T-helper 1 cell (primary cell): Measurements from ENCODE around the gene PLBD1.

ENCODE experiments used
- DNase-seq, 5 donors: peaks; one replicate each; pipeline ENCODE4 v3.0.0-alpha.2; 2012 to 2020

The PLBD1 gene

DNA sequence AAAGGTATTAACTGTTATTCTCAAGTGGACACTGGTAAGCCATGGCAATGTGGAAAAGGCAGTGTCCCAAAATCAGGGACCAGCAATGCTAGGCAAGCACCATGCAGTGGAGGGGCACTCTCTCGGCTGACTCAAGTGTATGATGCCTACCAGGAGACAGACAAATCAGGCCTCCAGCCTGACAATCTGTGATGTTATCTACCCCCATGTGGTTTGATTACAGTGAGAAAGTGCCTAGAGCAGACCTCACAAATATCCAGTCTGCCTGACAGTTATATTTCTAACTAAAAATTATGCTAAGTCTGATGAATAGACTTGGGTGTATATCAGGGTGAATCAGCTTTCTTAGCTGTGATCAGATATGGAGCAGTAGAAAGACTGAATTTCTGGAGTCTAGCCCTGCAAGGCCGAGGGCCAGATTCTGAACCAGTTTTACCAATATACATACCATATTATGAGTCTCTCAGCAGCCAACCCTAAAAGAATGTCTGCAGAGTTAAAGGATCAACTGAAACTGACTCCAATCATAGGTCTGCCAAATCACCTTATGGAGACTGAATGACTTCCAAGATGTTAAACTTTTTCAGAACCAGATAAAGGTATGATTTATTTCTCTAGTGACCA lies 3.2 kb downstream of the PLBD1 start:
- no peak for DNase-seq

GRCh38 chr12:14563046-14563445 lies 4.6 kb downstream of the PLBD1 start:
- DNase-seq, result no peak

DNA sequence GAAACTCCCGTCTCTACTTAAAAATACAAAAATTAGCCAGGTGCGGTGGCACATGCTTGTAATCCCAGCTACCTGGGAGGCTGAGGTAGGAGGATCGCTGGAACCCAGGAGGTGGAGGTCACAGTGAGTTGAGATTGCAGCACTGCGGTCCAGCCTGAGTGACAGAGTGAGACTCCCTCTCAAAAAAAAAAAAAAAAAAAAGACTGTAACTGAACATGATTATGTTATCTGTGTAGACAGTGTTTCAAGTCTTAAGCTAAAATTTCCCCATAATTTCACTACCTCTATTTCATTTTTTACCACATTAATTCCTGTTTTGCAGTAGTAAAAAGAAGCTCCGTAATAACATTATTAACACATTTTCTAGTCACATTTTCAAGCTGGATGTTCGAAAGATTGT lies 5.4 kb downstream of the PLBD1 start:
- no peak for DNase-seq

GRCh38 chr12:14561677-14562238 lies 5.9 kb downstream of the PLBD1 start:
- no peak for DNase-seq

GRCh38 chr12:14560904-14561574 lies 6.6 kb downstream of the PLBD1 start:
- DNase-seq, result no peak

DNA sequence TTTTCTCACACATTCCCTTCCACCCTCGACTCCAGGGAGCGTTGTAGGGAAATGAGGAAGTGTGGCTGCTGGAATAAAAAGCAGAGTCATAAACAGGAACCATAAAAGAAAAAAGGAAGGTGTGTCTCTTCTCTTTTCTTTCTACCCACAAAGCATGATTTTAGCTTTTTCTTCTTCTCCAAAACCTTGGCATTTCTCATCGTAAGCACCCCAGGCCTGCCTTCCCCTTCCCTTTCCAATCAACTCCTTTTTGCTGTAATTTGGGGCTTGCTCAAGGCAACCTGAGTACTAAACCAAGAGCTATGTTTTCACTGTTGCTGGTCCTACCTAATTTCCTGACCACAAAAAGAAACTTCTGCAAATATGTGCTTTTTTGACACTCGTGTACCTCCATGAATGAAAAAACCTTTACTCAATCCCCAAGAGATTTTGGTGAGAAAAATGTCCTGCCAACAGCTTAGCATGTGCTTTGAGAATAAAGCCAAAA lies 9.2 kb downstream of the PLBD1 start:
- no peak for DNase-seq

DNA sequence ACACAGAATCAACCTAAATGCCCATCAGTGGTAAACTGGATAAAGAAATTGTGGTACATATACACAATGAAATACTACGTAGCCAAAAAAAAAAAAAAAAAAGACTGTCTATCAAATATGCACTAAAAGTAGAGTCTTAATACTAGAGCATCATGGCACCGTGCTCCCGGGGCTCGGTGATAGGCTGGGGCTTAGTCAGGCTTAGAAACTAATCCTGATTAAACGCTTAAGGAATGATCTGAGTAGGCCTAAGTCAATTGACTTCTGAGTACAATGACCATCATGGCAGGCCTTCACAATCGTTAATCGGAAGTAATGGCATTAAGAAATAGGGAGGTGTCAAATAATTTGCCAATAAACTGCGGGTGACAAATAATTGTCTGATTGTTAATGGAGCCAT lies 9.7 kb downstream of the PLBD1 start:
- no peak for DNase-seq

DNA sequence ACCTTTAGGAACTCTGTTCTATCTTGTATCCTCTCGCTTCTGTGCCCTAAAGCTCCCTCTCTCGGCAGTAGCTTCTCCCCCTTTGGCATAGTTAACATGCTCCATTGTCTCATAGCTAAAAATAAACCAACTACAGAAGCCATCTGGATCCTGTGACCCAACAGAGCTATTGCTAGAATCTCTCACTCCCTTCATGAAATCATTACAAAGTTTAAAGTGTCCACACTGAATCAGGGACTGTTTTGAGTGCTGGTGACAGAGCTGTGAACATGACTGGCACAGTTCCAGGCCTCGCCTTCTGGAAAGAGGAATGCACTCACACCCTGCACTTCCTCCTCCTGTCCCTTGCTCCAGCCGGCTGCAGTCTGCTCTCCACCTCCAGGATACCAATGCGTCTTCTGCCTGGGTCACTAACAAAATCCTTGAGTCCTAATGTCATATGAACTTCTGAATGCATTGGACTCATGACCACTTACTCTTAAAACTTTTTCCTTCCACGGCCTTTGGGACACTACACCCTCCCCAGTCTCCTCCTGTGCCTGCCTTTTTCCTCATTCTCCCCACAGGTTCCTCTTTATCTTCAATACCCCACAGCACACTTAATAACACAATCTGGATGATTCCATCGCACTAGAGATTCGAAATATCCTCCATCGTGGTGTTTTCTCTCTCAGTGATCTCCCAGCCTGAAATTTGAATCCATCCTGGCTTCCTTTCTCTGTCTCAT lies 13.2 kb downstream of the PLBD1 start:
- DNase-seq, result no peak

DNA sequence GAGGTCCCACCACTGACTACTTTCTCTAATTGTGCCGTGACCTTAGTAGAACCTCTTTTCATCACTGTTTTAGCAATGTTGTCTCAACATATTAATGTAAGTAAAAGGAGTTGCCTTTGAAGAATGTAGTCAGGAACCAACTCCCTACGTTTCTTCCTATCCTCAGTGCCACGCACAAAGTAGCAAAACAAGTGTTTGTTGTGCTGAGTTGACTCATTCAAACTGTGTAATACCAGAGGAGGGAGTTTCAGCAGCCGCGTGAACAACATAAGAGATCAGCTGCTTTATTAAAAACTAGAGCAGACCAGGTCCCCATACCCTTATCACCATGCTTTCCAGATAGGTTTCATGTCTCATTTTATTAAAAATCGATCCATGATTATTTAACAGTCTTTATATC lies 19.1 kb downstream of the PLBD1 start:
- DNase-seq, result no peak

DNA sequence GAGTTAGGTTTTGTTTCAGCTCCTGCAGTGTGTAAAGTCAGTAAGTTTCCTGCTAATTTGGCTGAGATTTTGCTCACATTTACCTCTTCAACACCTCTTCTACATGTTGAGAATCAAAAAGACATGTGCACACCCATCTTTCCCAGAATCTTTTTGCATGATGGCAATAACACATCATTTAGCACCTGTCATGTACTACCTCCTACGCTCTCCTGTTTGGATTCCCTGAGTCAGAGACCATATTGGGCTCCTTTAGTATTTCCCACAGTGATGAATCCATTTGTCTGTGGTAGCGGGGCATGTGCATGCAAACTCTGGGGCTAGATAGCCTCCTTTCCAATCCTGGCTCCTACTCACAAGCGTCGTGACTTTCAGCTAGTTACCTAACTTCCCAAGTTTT lies 20.1 kb downstream of the PLBD1 start:
- DNase-seq, result no peak

DNA sequence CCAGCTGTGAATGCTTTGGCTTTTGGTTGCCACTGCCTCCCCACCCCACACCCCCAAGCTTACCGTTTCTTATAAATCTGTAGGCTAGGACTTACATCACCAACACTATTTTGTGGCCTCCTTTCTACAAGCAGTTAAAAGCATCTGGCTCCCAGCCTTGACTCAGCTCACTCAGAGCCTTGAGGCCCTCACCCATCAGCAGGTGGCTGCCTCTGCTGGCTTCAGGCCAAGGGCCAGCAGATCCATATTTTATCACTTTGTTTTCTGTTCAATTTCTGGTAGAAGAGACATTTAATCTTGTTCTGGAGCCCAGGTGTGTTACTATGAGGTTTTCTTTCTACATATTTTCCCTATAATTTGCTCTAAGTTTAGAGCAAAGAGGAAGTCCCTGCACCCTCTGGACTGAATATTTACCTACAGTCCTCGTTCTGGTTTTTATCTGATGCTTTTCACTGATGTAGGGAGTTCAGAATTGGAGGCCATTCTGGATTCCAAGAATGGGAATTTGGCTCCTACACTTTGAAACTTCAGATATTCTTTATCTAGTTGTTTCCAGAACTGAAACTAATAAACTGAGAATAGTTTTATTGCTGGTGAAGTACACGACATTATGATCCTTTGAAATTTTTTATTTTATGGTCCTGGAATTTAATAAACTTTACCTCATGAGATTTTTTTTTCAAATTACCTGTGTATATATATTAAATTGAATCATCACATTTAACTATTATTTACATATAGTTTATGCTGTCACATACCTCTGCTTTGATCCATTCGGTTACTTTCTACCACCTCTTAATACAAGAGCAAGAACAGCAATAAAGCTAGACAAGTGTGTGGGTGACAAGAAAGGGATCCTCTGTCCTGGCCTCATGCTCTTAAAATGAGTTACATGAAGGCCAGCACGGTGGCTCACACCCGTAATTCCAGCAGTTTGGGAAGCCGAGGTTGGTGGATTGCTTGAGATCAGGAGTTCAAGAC lies 22.2 kb downstream of the PLBD1 start:
- DNase-seq, result no peak

GRCh38 chr12:14540801-14541462 lies 26.8 kb downstream of the PLBD1 start:
- no peak for DNase-seq

DNA sequence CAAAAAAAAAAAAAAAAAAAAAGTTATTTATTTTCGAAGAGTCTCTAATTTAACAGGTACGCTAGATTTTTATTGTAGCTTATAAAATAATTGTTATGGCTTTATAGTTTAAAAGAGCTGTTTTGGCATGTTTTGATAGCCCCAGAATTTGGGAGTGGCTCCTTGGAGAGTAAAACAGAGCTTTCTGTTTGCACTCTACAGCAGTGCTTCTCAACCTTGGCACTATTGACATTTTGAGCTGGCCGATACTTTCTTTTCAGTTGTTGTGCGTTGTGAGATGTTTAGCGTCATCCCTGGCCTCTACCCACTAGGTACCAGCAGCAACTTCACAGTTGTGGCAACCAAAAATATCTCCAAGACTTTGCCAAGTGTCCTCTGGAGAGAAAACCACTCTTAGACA lies 30.6 kb downstream of the PLBD1 start:
- DNase-seq, result no peak

DNA sequence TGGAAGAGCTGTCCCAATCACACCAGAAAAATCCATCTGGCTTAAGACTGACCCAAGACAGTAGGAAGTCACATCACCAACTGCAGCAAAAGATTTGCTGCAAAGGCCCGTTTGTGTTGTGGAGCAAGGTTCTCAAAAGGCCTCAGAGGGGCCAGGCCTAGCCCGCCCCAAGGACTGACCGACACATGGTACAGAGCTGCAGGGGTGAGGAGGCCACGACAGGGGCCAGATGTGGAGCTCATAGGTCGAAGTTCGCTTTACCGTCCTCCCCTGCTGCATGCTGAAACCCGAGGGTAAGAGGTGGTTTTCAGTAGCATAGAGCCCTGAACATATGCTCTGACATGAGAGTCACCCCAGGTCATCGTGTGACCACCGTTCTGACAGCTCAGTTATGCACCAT lies 35.5 kb downstream of the PLBD1 start:
- no peak for DNase-seq

GRCh38 chr12:14525964-14526363 lies 41.7 kb downstream of the PLBD1 start:
- DNase-seq, result no peak

- DNase-seq, result no peak
Observed at GRCh38 chr12:14521822-14522221, 45.9 kb downstream of the PLBD1 start.

- DNase-seq, result no peak
Observed at GRCh38 chr12:14514946-14515345, 52.7 kb downstream of the PLBD1 start.

GRCh38 chr12:14514154-14514842 lies 53.4 kb downstream of the PLBD1 start:
- DNase-seq, result no peak

DNA sequence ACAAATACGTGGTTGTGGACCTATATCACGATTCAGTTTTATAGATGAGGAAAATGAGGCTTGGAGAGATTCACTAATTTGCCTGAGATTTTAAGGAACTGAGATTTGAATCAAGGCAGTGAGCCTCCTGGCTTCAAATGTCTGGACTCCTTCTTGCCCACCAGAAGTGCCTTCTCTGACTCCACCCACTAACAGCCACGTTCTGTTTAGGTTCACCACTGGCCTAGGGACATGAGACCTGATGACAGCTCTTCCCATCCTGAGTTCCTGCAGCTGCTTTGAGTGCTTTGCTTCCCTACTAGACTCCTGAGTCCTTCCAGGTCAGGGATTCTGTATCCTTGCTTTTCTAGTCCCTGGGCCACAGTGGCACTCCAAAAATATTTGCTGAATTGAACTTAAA lies 57.1 kb downstream of the PLBD1 start:
- DNase-seq, result no peak

DNA sequence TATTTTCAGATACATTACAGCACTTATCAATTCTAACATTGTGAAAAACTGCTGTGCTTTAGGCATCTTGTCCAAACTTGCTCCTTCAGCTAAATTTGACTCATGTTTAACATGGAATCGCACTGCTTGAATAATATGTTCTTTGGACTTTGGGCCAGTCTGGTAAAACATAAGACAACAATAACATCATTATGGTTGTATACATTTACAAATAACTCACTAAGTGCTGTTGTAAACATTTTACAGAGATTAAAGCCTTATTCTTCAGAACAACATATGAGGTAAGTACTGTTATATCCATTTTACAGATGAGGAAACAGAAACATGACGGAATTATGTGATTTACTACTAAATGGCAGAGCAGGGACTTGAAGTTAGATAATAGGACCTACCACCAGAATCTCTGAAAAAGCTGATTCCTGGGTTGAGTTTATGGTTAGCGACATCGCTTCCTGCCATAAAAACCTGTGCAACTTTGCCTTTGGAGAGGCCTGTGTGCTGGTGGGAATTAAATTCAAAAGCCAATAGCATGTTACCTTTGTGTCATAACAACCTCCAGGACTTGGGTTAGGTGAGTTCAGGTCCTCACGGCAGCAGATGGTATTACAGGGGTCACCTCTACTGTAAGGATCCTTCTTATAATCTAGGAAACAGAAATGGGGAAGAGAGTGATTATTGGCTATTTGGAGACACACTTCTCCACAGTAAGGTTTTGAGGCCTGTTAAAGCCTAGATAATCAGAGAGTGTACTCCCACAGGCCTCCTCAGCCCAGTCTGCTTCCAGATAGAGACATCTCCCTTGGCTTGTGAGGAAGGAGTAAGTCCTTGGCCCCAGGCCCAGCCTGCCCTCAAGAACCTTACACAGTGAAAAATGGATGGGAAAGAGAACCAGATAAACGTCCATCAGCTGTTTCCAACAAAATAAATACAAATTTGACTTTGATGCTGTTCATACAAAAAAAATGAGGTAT lies 61.8 kb downstream of the PLBD1 start:
- DNase-seq, result no peak
